ENCODE data around the gene ZBTB40. TPM values are rescaled to one million over a fixed set of nuclear protein-coding genes. Genes with fewer than 3 reads are reported as not detected.

The ZBTB40 gene
- total RNA-seq, 2 donors from 2014 or later: 11.2 to 16.2 TPM

DNA sequence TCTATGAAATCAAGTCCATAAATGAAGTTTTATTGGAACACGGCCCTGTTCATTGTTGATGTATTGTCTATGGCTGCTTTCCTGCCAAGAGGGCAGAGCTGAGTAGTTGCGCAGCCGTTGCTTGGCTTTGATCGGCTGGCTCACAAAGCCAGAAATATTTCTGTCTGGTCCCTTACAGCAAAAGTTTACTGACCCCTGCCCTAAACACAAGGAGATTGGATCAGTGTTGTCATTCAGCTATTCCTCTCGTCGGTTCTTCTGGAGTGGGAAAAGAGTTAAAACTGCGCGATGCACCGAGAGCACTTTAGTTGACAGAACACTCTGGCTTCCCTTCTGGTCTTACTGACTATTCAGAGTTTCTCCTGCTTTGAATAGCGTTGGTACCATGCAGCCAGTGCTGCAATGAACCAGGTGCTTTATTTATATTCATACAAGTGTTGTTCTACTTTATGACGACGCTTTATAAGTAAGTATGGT lies 868 bp downstream of the ZBTB40 start:
- intact Hi-C loops (cut with DNase I): no loop called here
- peak overlapping the region; percentile 91 for H3K27ac ChIP-seq

DNA sequence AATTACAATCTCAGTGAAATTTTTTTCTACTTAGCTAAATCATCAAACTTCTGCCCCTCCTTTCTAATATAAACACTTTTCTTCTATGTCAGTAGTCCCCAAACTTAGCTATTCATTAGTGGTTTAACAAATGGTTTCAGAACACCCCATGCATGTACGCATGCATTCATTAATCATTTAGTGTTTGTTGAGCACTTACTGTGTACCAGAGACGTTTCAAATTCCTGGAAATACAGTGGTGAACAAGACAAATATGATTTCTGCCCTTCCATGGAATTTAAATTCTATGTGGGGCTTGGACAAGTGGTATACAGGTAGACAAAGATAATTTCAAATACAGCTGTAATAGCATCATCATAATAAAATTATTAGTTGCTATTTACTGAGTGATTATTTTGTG lies 1.5 kb downstream of the ZBTB40 start:
- no peak for DNase-seq
- Histone ChIP-seq H3K36me3 (no peaks in the 10 kb centered on the region), H3K9me3 (no peaks in the 10 kb centered on the region), H3K27me3 (no peaks in the 10 kb centered on the region), H3K4me3 (peak overlapping the region; percentile 86), H3K27ac (no peak overlapping the region), H3K9ac (ENCODE audit: low read depth in 2 of 2, low read length in 2 of 2) (no peak overlapping the region), H3K4me1 (peaks cover 7% of the 10 kb centered on the region)
- TF ChIP-seq CTCF (IDR thresholded peaks at IDR 0.05): no peak
- intact Hi-C loops (cut with DNase I): no loop called here

More for the DNA sequence above, 868 bp downstream of the ZBTB40 start:
- DNase-seq: no peak
- Histone ChIP-seq H3K36me3 (no peaks in the 10 kb centered on the region), H3K4me1 (peaks cover 7% of the 10 kb centered on the region), H3K9me3 (no peaks in the 10 kb centered on the region), H3K27me3 (no peaks in the 10 kb centered on the region), H3K9ac (ENCODE audit: low read depth in 2 of 2, low read length in 2 of 2) (peak overlapping the region; percentile 77 to 89), H3K4me3 (peak overlapping the region; percentile 86)
- TF ChIP-seq CTCF (IDR thresholded peaks at IDR 0.05): no peak

GRCh38 chr1:22454476-22455056 lies 2.9 kb downstream of the ZBTB40 start:
- Histone ChIP-seq H3K4me1 (peaks cover 7% of the 10 kb centered on the region), H3K27me3 (no peaks in the 10 kb centered on the region), H3K36me3 (no peaks in the 10 kb centered on the region), H3K9me3 (no peaks in the 10 kb centered on the region), H3K27ac (no peak overlapping the region), H3K9ac (ENCODE audit: low read depth in 2 of 2, low read length in 2 of 2) (no peak overlapping the region), H3K4me3 (no peak overlapping the region)
- intact Hi-C loops (cut with DNase I): no loop called here
- no peak for DNase-seq
- TF ChIP-seq CTCF (IDR thresholded peaks at IDR 0.05): no peak

GRCh38 chr1:22457345-22457744 lies 5.7 kb downstream of the ZBTB40 start:
- DNase-seq: no peak
- Histone ChIP-seq H3K36me3 (no peaks in the 10 kb centered on the region), H3K27ac (no peak overlapping the region), H3K27me3 (no peaks in the 10 kb centered on the region), H3K9me3 (no peaks in the 10 kb centered on the region), H3K4me1 (peaks cover 7% of the 10 kb centered on the region), H3K9ac (ENCODE audit: low read depth in 2 of 2, low read length in 2 of 2) (no peak overlapping the region), H3K4me3 (no peak overlapping the region)
- TF ChIP-seq CTCF (IDR thresholded peaks at IDR 0.05): no peak
- intact Hi-C loops (cut with DNase I): no loop called here

DNA sequence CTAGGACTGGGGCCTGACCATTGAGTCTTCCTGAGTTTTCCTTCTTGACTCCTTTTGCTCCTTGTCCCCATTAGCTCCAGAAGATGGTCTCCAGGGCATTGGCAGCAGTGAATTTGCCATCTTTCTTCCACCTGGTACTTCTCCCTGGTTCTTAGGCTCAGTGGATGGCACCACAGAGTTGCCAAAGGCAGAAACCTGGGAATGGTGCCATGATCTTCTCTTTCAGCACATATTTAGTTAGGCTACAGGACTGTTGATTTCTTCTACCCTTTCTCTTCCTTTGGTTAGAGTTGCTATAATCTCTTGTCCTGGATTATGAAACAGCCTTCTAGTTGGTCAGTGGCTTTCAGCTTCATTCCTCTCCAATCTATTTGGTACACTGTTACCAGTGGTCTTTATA lies 6.2 kb downstream of the ZBTB40 start:
- Histone ChIP-seq H3K9me3 (no peaks in the 10 kb centered on the region), H3K4me1 (peaks cover 4% of the 10 kb centered on the region), H3K27me3 (no peaks in the 10 kb centered on the region), H3K27ac (no peak overlapping the region), H3K36me3 (no peaks in the 10 kb centered on the region), H3K4me3 (no peak overlapping the region), H3K9ac (ENCODE audit: low read depth in 2 of 2, low read length in 2 of 2) (no peak overlapping the region)
- intact Hi-C loops (cut with DNase I): no loop called here
- DNase-seq: no peak
- no peak for TF ChIP-seq CTCF (IDR thresholded peaks at IDR 0.05)

All from colonic mucosa (tissue), 4 donors.